Ovary (tissue), 9 donors: ENCODE measurements around the gene SREK1IP1. TPM values are rescaled to one million over a fixed set of nuclear protein-coding genes. Genes with fewer than 3 reads are reported as not detected.

Experiments
- polyA plus RNA-seq, 2 donors: library from polyadenylated mRNA; stranded (reverse); fragments of 200-250 nt in 1 of 2; fragments of 350-450 nt in 1 of 2; fragmentation: Illumina TruSeq in 1 of 2; extraction: RNeasy Lipid Tissue Mini Kit (QIAGEN cat#74804) in 1 of 2; gene quantifications; one replicate each; pipeline ENCODE4 v1.2.3, GENCODE V29; 2013 to 2014
- total RNA-seq, 7 donors: library from RNA; depleted of rRNA in 2 of 7; stranded (reverse); fragments of >200 nt in 2 of 7; fragmentation: NEBNext Ultra II Directional in 3 of 7; extraction: Animal tissue kit (Norgen Biotek cat#: 25700) in 3 of 7; gene quantifications; one replicate each; pipeline versions ENCODE4 v1.1.0 to v1.2.4, GENCODE V29; 2016 to 2023
- donor health status: DM: no; HTN: no; CAD: no; lungs with moderate emphysema.
- donor health status: DM: no; HTN: no; CAD: no.
- donor health status: Bipolar disorder and iron deficiency.
- donor health status: DM: yes; HTN: yes; CAD: no.
- donor health status: DM: no; HTN: no; CAD: no.
- donor health status: DM: yes; HTN: yes; CAD: no.

The SREK1IP1 gene
- total and polyA plus RNA-seq, 9 donors: 6.1 to 18.9 (median 12.3) TPM

Other genes with a start within 250 kb of the SREK1IP1 start
- not detected for gene SHISAL2B, start 78.2 kb downstream of the SREK1IP1 start, total RNA-seq
- gene SHISAL2B, start 78.2 kb downstream of the SREK1IP1 start, polyA plus RNA-seq: 1 to 10 TPM in 1 of 2 donors, not detected in 1; 1.5 TPM
- gene CWC27, start 239 bp upstream of the SREK1IP1 start, total RNA-seq: 10 to 100 TPM in 6 of 7 donors, 1 to 10 TPM in 1; 10.0 to 22.6 (median 18.9) TPM
- 10 to 100 TPM; 17.6 to 23.1 TPM for gene CWC27, start 239 bp upstream of the SREK1IP1 start, polyA plus RNA-seq